ENCODE data around the gene OR2T3.
"Not testable (repeated sequence)": the region's sequence is repeated elsewhere in the genome, so short reads cannot be mapped to it uniquely, and the experiment has no call there.

The OR2T3 gene

GRCh38 chr1:248473051-248473450 is at the start of gene OR2T3:
TSS of gene OR2T3 (plus strand) at chr1:248473351. CDS start at chr1:248473351, 0 bp downstream.
- DNase-seq (ENCODE audit: low read depth), result not testable (repeated sequence)

GRCh38 chr1:248427526-248428191 is 45.5 kb upstream of the OR2T3 start:
- not testable (repeated sequence) for DNase-seq (ENCODE audit: low read depth)

- DNase-seq (ENCODE audit: low read depth), result not testable (repeated sequence)
Measured at GRCh38 chr1:248428192-248428533, 45.0 kb upstream of the OR2T3 start.

GRCh38 chr1:248431683-248432082 is 41.5 kb upstream of the OR2T3 start:
- not testable (repeated sequence) for DNase-seq (ENCODE audit: low read depth)

GRCh38 chr1:248432201-248432600 is 41.0 kb upstream of the OR2T3 start:
- DNase-seq (ENCODE audit: low read depth), result not testable (repeated sequence)

GRCh38 chr1:248433811-248434415 is 39.2 kb upstream of the OR2T3 start:
- DNase-seq (ENCODE audit: low read depth), result not testable (repeated sequence)

GRCh38 chr1:248434913-248435312 is 38.2 kb upstream of the OR2T3 start:
- not testable (repeated sequence) for DNase-seq (ENCODE audit: low read depth)

GRCh38 chr1:248436303-248436702 is 36.8 kb upstream of the OR2T3 start:
- DNase-seq (ENCODE audit: low read depth), result not testable (repeated sequence)

- DNase-seq (ENCODE audit: low read depth), result not testable (repeated sequence)
Measured at GRCh38 chr1:248438668-248439067, 34.5 kb upstream of the OR2T3 start.

GRCh38 chr1:248439283-248439682 is 33.9 kb upstream of the OR2T3 start:
- DNase-seq (ENCODE audit: low read depth), result not testable (repeated sequence)

- not testable (repeated sequence) for DNase-seq (ENCODE audit: low read depth)
Measured at GRCh38 chr1:248442500-248443277, 30.5 kb upstream of the OR2T3 start.

- not testable (repeated sequence) for DNase-seq (ENCODE audit: low read depth)
Measured at GRCh38 chr1:248444603-248445002, 28.5 kb upstream of the OR2T3 start.

GRCh38 chr1:248445399-248445798 is 27.8 kb upstream of the OR2T3 start, which contains the start of gene OR2T2:
TSS of gene OR2T2 (plus strand) at chr1:248445637. CDS start at chr1:248452798, 7,161 bp downstream.
- DNase-seq (ENCODE audit: low read depth), result not testable (repeated sequence)

GRCh38 chr1:248448409-248449074 is 24.6 kb upstream of the OR2T3 start:
- DNase-seq (ENCODE audit: low read depth), result not testable (repeated sequence)

- DNase-seq (ENCODE audit: low read depth), result not testable (repeated sequence)
Measured at GRCh38 chr1:248449821-248450465, 23.2 kb upstream of the OR2T3 start.

GRCh38 chr1:248450466-248451145 is 22.5 kb upstream of the OR2T3 start:
- not testable (repeated sequence) for DNase-seq (ENCODE audit: low read depth)

- not testable (repeated sequence) for DNase-seq (ENCODE audit: low read depth)
Measured at GRCh38 chr1:248453619-248454018, 19.5 kb upstream of the OR2T3 start.

GRCh38 chr1:248455045-248455444 is 18.1 kb upstream of the OR2T3 start:
- DNase-seq (ENCODE audit: low read depth), result not testable (repeated sequence)

GRCh38 chr1:248456635-248457034 is 16.5 kb upstream of the OR2T3 start:
- not testable (repeated sequence) for DNase-seq (ENCODE audit: low read depth)

- not testable (repeated sequence) for DNase-seq (ENCODE audit: low read depth)
Measured at GRCh38 chr1:248459117-248459516, 14.0 kb upstream of the OR2T3 start.

GRCh38 chr1:248471154-248471553 is 2.0 kb upstream of the OR2T3 start:
- no peak for DNase-seq (ENCODE audit: low read depth)

Data from activated gamma-delta T cell treated with anti-CD3 and anti-CD28 coated beads, Interleukin-2, amount 50 U/mL, for 16 hours (primary cell).